Osteocyte (in vitro differentiated cells): ENCODE data around the gene GRIN2D. TPM values are rescaled to one million over a fixed set of nuclear protein-coding genes. Genes with fewer than 3 reads are reported as not detected.

ENCODE experiments used
- DNase-seq: peaks from one replicate; pipeline ENCODE4 v3.0.0; 2021; ENCODE audit warnings: mixed read lengths; ENCODE audit not compliant: unreplicated experiment; ENCODE audit errors: extremely low spot score
- H3K27ac Mint-ChIP-seq: one replicate; pipeline ENCODE4 v1.8.0; 2021; ENCODE audit warnings: mild to moderate bottlenecking, mixed read lengths; ENCODE audit not compliant: unreplicated experiment
- H3K27me3 Mint-ChIP-seq: one replicate; pipeline ENCODE4 v1.8.0; 2021; ENCODE audit warnings: mixed read lengths; ENCODE audit not compliant: unreplicated experiment
- H3K36me3 Mint-ChIP-seq: one replicate; pipeline ENCODE4 v1.8.0; 2021; ENCODE audit warnings: mixed read lengths; ENCODE audit not compliant: unreplicated experiment
- H3K4me1 Mint-ChIP-seq: one replicate; pipeline ENCODE4 v1.8.0; 2021; ENCODE audit warnings: mixed read lengths; ENCODE audit not compliant: unreplicated experiment
- H3K4me3 Mint-ChIP-seq: one replicate; pipeline ENCODE4 v1.8.0; 2021; ENCODE audit warnings: mild to moderate bottlenecking, moderate library complexity, mixed read lengths; ENCODE audit not compliant: unreplicated experiment
- H3K9me3 Mint-ChIP-seq: one replicate; pipeline ENCODE4 v1.8.0; 2021; ENCODE audit warnings: mixed read lengths; ENCODE audit not compliant: unreplicated experiment
- CTCF ChIP-seq: fragments of 200-600 bp; sonication (generic); IDR thresholded peaks from 2 replicates; pipeline ENCODE4 v1.5.0; 2021; ENCODE audit warnings: antibody characterized with exemption, mild to moderate bottlenecking, moderate library complexity
- total RNA-seq: library from RNA; stranded (reverse); gene quantifications from 2 replicates; pipeline ENCODE4 v1.2.1, GENCODE V29; 2021

The GRIN2D gene
- total RNA-seq, 1 donor from 2014 or later: 1.2 TPM

DNA sequence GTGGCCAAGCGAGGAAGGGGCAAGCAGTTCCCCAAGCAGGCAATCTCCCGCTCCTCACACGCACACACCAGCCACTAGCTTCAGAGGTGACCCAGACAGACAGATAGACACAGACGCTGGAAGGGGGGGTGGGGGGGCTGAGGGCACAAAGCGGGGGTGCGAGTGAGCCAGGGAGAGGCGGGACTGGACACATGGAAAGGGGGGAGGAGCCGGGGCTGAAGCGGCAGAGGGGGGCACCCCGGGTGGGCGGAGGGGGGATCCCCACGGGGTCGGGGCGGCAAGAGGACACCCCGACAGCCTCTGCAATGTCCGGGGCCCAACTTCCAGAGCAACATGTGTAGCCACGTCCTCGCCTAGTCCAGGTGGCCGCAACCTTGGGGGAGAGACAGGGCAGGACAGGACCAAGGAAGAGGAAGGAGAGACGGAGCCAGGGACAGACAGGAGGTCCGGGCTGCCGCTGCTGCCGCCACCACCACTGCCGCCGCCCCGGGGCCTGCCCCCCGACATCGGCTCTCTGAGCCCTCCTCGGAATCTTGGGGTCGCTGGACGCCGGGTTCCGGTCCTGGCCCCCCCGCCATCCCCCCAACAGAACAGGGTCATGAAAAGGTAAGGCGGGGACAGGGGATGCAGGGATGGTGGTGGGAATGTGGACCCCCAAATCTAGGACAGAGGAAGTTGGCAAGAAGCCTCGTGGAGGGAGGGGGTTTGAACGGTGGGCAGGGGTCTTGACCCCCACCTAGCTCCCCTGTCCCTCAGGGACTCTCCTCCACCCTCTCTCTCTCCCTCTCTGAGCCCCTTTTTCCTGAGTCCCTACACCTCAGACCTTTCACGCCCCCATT, 1.1 kb downstream of the GRIN2D start:
- H3K36me3 Mint-ChIP-seq: no peaks in the 10 kb centered on the region
- H3K27me3 Mint-ChIP-seq: peaks cover 10% of the 10 kb centered on the region
- no peak for TF ChIP-seq CTCF
- no peaks in the 10 kb centered on the region for H3K9me3 Mint-ChIP-seq
- DNase-seq: no peak
- H3K4me1 Mint-ChIP-seq: peaks cover 47% of the 10 kb centered on the region
- H3K27ac Mint-ChIP-seq: peak overlapping the region; percentile 44
- peak overlapping the region; percentile 58 for H3K4me3 Mint-ChIP-seq

GRCh38 chr19:48395170-48395455, 1.6 kb downstream of the GRIN2D start:
- H3K4me1 Mint-ChIP-seq: peaks cover 47% of the 10 kb centered on the region
- DNase-seq: no peak
- no peaks in the 10 kb centered on the region for H3K36me3 Mint-ChIP-seq
- H3K27ac Mint-ChIP-seq: no peak overlapping the region
- H3K4me3 Mint-ChIP-seq: no peak overlapping the region
- H3K9me3 Mint-ChIP-seq: no peaks in the 10 kb centered on the region
- peaks cover 10% of the 10 kb centered on the region for H3K27me3 Mint-ChIP-seq
- TF ChIP-seq CTCF: no peak

DNA sequence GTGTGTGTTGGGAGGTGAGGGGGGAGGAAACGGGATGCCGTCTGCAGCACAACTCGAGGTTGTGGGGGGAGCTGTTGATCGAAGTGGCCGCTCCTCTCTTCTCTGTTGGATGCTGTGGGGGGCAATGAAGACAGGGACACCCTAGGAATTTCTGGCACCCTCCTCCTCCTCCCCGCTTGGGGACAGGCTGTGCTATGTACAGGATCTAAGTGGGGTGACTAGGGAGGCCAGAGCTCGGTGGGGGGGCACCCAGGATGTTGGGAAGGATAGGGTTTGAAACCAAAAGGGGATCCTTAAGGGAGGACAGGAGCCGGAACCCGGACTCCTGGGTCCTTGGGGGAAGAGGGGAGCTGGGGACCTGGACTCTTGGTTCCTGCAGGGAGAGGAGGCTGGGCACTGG, 2.0 kb downstream of the GRIN2D start:
- Mint-ChIP-seq H3K27ac (no peak overlapping the region), H3K9me3 (no peaks in the 10 kb centered on the region), H3K4me1 (peaks cover 50% of the 10 kb centered on the region), H3K4me3 (no peak overlapping the region), H3K36me3 (no peaks in the 10 kb centered on the region), H3K27me3 (peaks cover 10% of the 10 kb centered on the region)
- no peak for DNase-seq
- no peak for TF ChIP-seq CTCF

DNA sequence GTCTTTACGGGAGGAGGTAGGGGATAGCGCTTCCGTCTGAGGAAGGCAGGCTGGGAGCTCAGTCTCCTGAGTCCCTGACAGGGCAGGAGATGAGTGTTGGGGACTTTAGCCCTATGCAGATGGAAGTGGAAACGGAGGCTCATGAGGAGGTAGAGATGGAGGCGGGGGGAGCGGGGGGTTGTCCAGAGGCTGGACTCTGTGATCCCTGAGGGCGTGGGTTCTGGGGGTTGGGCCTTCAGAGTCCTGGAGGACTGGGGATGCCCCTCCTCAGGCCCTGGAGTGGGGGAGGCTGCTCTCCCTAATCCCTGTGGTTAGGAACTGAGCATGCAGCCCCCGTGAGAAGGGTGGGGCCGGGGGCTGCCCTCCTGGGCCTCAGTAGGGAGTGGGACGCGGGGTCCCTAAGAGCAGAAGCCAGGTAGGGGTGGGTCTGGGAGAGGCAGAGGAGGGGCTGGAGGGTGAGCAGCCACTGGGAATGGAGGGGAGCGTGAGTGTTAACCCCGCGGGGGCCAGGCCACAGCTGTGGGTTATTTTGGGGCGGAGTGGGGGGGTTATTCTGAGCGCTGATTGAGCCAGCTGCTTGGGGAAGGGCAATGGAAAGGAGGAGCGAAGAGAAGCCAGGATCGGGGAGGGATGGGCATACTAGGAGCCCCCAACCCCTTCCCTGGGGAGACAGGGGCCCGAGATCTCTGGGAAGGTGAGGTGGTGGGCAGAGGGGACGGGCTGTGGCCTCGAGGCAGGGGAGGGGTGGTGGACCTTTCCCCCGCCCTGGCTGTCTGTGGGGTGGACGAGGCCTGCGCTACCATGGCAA, 2.8 kb downstream of the GRIN2D start:
- Mint-ChIP-seq H3K4me3 (peak overlapping the region; percentile 26), H3K27me3 (peaks cover 10% of the 10 kb centered on the region), H3K9me3 (no peaks in the 10 kb centered on the region), H3K4me1 (peaks cover 50% of the 10 kb centered on the region), H3K27ac (no peak overlapping the region), H3K36me3 (no peaks in the 10 kb centered on the region)
- DNase-seq: no peak
- TF ChIP-seq CTCF: no peak

DNA sequence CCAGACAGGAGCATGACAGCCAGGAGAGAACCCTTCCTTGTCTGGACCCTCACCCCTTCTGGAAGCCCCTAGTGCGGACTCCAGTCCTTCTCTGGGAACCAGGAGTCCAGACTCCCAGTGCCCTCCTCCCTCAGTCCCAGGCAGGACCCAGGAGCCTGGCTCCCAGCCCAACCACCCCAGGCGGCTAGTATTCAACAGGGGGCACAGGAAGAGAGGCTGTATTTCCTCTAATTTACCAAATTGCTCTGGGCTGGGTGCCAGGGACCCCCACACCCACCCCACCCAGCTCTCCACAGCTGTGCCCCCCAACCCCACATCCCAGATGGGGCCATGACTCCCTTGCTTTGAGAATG, 3.3 kb downstream of the GRIN2D start:
- TF ChIP-seq CTCF: no peak
- Mint-ChIP-seq H3K27ac (no peak overlapping the region), H3K4me1 (peaks cover 48% of the 10 kb centered on the region), H3K4me3 (no peak overlapping the region), H3K9me3 (no peaks in the 10 kb centered on the region), H3K27me3 (peaks cover 10% of the 10 kb centered on the region), H3K36me3 (no peaks in the 10 kb centered on the region)
- DNase-seq: no peak
